Adrenal gland (tissue), 12 donors: ENCODE results near the gene RSPO4. TPM values are rescaled to one million over a fixed set of nuclear protein-coding genes. Genes with fewer than 3 reads are reported as not detected.

Source experiments
- DNase-seq, 7 donors: peaks; one replicate each; pipeline ENCODE4 v3.0.0-alpha.2; 2019 to 2020
- H3K27ac ChIP-seq, 5 donors: fragments of 200-600 bp; sonication (generic) in 4 of 5; 1 replicate in 3 of 5; 2 replicates in 2 of 5; pipeline versions ENCODE4 v1.5.1 to v1.8.0; 2016 to 2020; ENCODE audit warnings: mild to moderate bottlenecking in 1 of 5
- H3K27me3 ChIP-seq: fragments of 200-600 bp; 2 replicates; pipeline ENCODE4 v1.8.0; 2021
- H3K36me3 ChIP-seq, 2 donors: fragments of 200-600 bp; replicated peaks in 1 of 2; 1 replicate in 1 of 2; 2 replicates in 1 of 2; pipeline versions ENCODE4 v1.5.1 to v1.8.0; 2018 to 2022
- H3K4me1 ChIP-seq, 2 donors: fragments of 200-600 bp; replicated peaks in 1 of 2; 1 replicate in 1 of 2; 2 replicates in 1 of 2; pipeline versions ENCODE4 v1.5.1 to v1.8.0; 2018 to 2021
- H3K4me3 ChIP-seq, 4 donors: fragments of 200-600 bp; sonication (generic) in 3 of 4; one replicate each; pipeline ENCODE4 v1.5.1; 2016 to 2018
- H3K9me3 ChIP-seq, 3 donors: fragments of 200-600 bp; sonication (generic) in 1 of 3; replicated peaks in 1 of 3; 1 replicate in 2 of 3; 2 replicates in 1 of 3; pipeline versions ENCODE4 v1.5.1 to v1.8.0; 2016 to 2021
- CTCF ChIP-seq, 6 experiments: fragments of 450-650 bp in 4 of 6; fragments of 200-600 bp in 2 of 6; sonication (generic) in 1 of 6; IDR thresholded peaks; 1 replicate in 5 of 6; 2 replicates in 1 of 6; pipeline versions ENCODE4 v1.5.1 to v1.8.0; 2016 to 2021; ENCODE audit warnings: antibody characterized with exemption in 6 of 6, mild to moderate bottlenecking in 2 of 6, moderate library complexity in 1 of 6
- POLR2A ChIP-seq, 2 donors: fragments of 450-650 bp; IDR thresholded peaks; one replicate each; pipeline ENCODE4 v1.6.1; 2017; ENCODE audit warnings: antibody characterized with exemption in 2 of 2, mild to moderate bottlenecking in 2 of 2, moderate library complexity in 1 of 2
- WGBS, 4 donors: extraction: QIAGEN DNeasy Blood & Tissue Kit in 2 of 4; methylation state at CpG; one replicate each; pipeline versions ENCODE4 v1.1.5 to v1.1.7; 2013 to 2017; 5-methylcytosine and 5-hydroxymethylcytosine counted together
- intact Hi-C, 2 donors: fragments of 100-400 bp; cut with DNase I; formaldehyde crosslinking; loops; one replicate each; pipeline versions ENCODE4 v1.14.1 to v1.15.0; 2022 to 2023
- polyA plus RNA-seq, 3 donors: library from polyadenylated mRNA; stranded (reverse); fragments of 200-250 nt in 2 of 3; fragments of 350-450 nt in 1 of 3; fragmentation: Illumina TruSeq in 1 of 3; extraction: RNeasy Lipid Tissue Mini Kit (QIAGEN cat#74804) in 1 of 3; gene quantifications; one replicate each; pipeline ENCODE4 v1.2.3, GENCODE V29; 2013 to 2014
- total RNA-seq, 9 donors: library from RNA; depleted of rRNA in 4 of 9; stranded (reverse); fragments of >200 nt in 4 of 9; fragments of 120-200 nt in 1 of 9; fragmentation: NEBNext Ultra II Directional in 1 of 9; extraction: Animal tissue kit (Norgen Biotek cat#: 25700) in 1 of 9; gene quantifications; one replicate each; pipeline versions ENCODE4 v1.1.0 to v1.2.4, GENCODE V29; 2013 to 2023
- donor health status: healthy with polysubstance abuse.
- donor health status: Bipolar disorder and iron deficiency.
- donor health status: DM: yes; HTN: yes; CAD: no.
- donor health status: DM: no; HTN: no; CAD: no.
- donor health status: DM: no; HTN: no; CAD: no.
- donor health status: DM: yes; HTN: yes; CAD: no.

Gene RSPO4
- total and polyA plus RNA-seq, 12 donors = 0.06 to 0.64 (median 0.20) TPM; not detected in 5

GRCh38 chr20:962683-963082, 39.4 kb downstream of the RSPO4 start:
- no peaks in the 10 kb centered on the region for H3K36me3 ChIP-seq
- TF ChIP-seq POLR2A (IDR thresholded peaks at IDR 0.05) = no peak
- no peak for TF ChIP-seq CTCF (IDR thresholded peaks at IDR 0.05)
- no peaks in the 10 kb centered on the region for H3K27me3 ChIP-seq
- no peaks in the 10 kb centered on the region for H3K9me3 ChIP-seq
- 78 to 87% (median 86%) methylated on average over 8 of the region's 8 CpGs for WGBS, 4 donors
- no peaks in the 10 kb centered on the region for H3K4me1 ChIP-seq
- intact Hi-C loops = loop anchor here in 1 of 2 donors (10.0 kb wide), 1 partner anchor 232 kb away; no protein-coding TSS in a partner anchor
- H3K27ac ChIP-seq = no peak overlapping the region
- H3K4me3 ChIP-seq = no peak overlapping the region
- no peak for DNase-seq

GRCh38 chr20:962223-962622, 39.9 kb downstream of the RSPO4 start:
- no peaks in the 10 kb centered on the region for H3K36me3 ChIP-seq
- H3K4me1 ChIP-seq = no peaks in the 10 kb centered on the region
- WGBS, 4 donors = 69 to 76% (median 74%) methylated on average over 3 of the region's 3 CpGs
- no peaks in the 10 kb centered on the region for H3K27me3 ChIP-seq
- no peaks in the 10 kb centered on the region for H3K9me3 ChIP-seq
- no peak overlapping the region for H3K4me3 ChIP-seq
- no peak for DNase-seq
- no peak overlapping the region for H3K27ac ChIP-seq
- intact Hi-C loops = loop anchor here in 1 of 2 donors (10.0 kb wide), 1 partner anchor 233 kb away; no protein-coding TSS in a partner anchor
- TF ChIP-seq CTCF (IDR thresholded peaks at IDR 0.05) (no peak), POLR2A (IDR thresholded peaks at IDR 0.05) (no peak)

GRCh38 chr20:961768-962167, 40.3 kb downstream of the RSPO4 start:
- Histone ChIP-seq H3K4me3 (no peak overlapping the region), H3K36me3 (no peaks in the 10 kb centered on the region), H3K27me3 (no peaks in the 10 kb centered on the region), H3K4me1 (no peaks in the 10 kb centered on the region), H3K27ac (no peak overlapping the region), H3K9me3 (no peaks in the 10 kb centered on the region)
- TF ChIP-seq CTCF (IDR thresholded peaks at IDR 0.05) (no peak), POLR2A (IDR thresholded peaks at IDR 0.05) (no peak)
- no peak for DNase-seq
- WGBS, 4 donors = 53 to 67% (median 66%) methylated on average over 2 of the region's 2 CpGs
- intact Hi-C loops = loop anchor here in 1 of 2 donors (10.0 kb wide), 1 partner anchor 233 kb away; no protein-coding TSS in a partner anchor

GRCh38 chr20:959996-960615, 42.0 kb downstream of the RSPO4 start:
- Histone ChIP-seq H3K4me3 (no peak overlapping the region), H3K9me3 (no peaks in the 10 kb centered on the region), H3K36me3 (no peaks in the 10 kb centered on the region), H3K27ac (no peak overlapping the region), H3K27me3 (peaks cover 4% of the 10 kb centered on the region), H3K4me1 (no peaks in the 10 kb centered on the region)
- 76 to 86% (median 79%) methylated on average over 13 to 16 of the region's 16 CpGs for WGBS, 4 donors
- DNase-seq = no peak
- intact Hi-C loops = loop anchor here (5.0 to 10.0 kb wide), 2 partner anchors 143 to 235 kb away; no protein-coding TSS in a partner anchor
- TF ChIP-seq CTCF (IDR thresholded peaks at IDR 0.05) = no peak
- no peak for TF ChIP-seq POLR2A (IDR thresholded peaks at IDR 0.05)
